CD4-positive, CD25-positive, alpha-beta regulatory T cell (primary cell): ENCODE data around the gene TTC28. TPM values are rescaled to one million over a fixed set of nuclear protein-coding genes. Genes with fewer than 3 reads are reported as not detected.

Experiments used
- ATAC-seq, 2 donors: fragments of 150-1000 bp; cut with Tn5 transposase; one replicate each; pipeline ENCODE4 v1.10.0; 2021; ENCODE audit warnings: low read depth in 2 of 2, moderate number of reproducible peaks in 2 of 2, moderate library complexity in 1 of 2
- DNase-seq, 3 donors: peaks; one replicate each; pipeline versions ENCODE4 v3.0.0 to v3.0.0-alpha.2; 2012 to 2022; ENCODE audit warnings: mixed read lengths in 1 of 3
- H3K27ac ChIP-seq: one replicate; pipeline ENCODE4 v1.7.0; 2013; ENCODE audit warnings: mild to moderate bottlenecking, low read length; ENCODE audit not compliant: insufficient read depth, poor library complexity, severe bottlenecking
- H3K27me3 ChIP-seq: one replicate; pipeline ENCODE4 v1.7.0; 2013; ENCODE audit warnings: low read length; ENCODE audit not compliant: control insufficient read depth, insufficient read depth
- H3K36me3 ChIP-seq: one replicate; pipeline ENCODE4 v1.7.0; 2013; ENCODE audit warnings: mild to moderate bottlenecking, low read length, moderate library complexity; ENCODE audit not compliant: control insufficient read depth, insufficient read depth
- H3K4me1 ChIP-seq: 2 replicates; pipeline ENCODE4 v1.7.0; 2013; ENCODE audit warnings: mild to moderate bottlenecking, low read length; ENCODE audit not compliant: insufficient read depth, control insufficient read depth, poor library complexity, severe bottlenecking
- H3K4me3 ChIP-seq: one replicate; pipeline ENCODE4 v1.7.0; 2013; ENCODE audit warnings: low read depth, mild to moderate bottlenecking, low read length, moderate library complexity
- H3K9me3 ChIP-seq, 2 experiments: 1 replicate in 1 of 2; 2 replicates in 1 of 2; pipeline ENCODE4 v1.7.0; 2013; ENCODE audit warnings: low read length in 2 of 2, mild to moderate bottlenecking in 1 of 2, moderate library complexity in 1 of 2; ENCODE audit not compliant: control insufficient read depth in 2 of 2
- H3K27ac Mint-ChIP-seq, 3 donors: one replicate each; pipeline ENCODE4 v1.8.0; 2020 to 2022; ENCODE audit warnings: mild to moderate bottlenecking in 3 of 3, mixed read lengths in 3 of 3, moderate library complexity in 2 of 3
- H3K27me3 Mint-ChIP-seq: one replicate; pipeline ENCODE4 v1.8.0; 2022; ENCODE audit warnings: mild to moderate bottlenecking, mixed read lengths
- H3K36me3 Mint-ChIP-seq: one replicate; pipeline ENCODE4 v1.8.0; 2020; ENCODE audit warnings: mixed read lengths
- H3K4me1 Mint-ChIP-seq, 4 donors: one replicate each; pipeline ENCODE4 v1.8.0; 2020 to 2022; ENCODE audit warnings: mixed read lengths in 4 of 4, mild to moderate bottlenecking in 1 of 4
- H3K4me3 Mint-ChIP-seq, 4 donors: one replicate each; pipeline ENCODE4 v1.8.0; 2020 to 2022; ENCODE audit warnings: mild to moderate bottlenecking in 4 of 4, mixed read lengths in 4 of 4, moderate library complexity in 3 of 4
- H3K9me3 Mint-ChIP-seq, 7 donors: one replicate each; pipeline ENCODE4 v1.8.0; 2020 to 2022; ENCODE audit warnings: mixed read lengths in 7 of 7, mild to moderate bottlenecking in 3 of 7, moderate library complexity in 2 of 7
- polyA plus RNA-seq, 4 donors: library from polyadenylated mRNA; unstranded; fragments of 300-500 nt; fragmentation: Illumina TruSeq; gene quantifications; one replicate each; pipeline ENCODE4 v1.2.3, GENCODE V29; 2021
- total RNA-seq: library from RNA; stranded (reverse); gene quantifications from one replicate; pipeline ENCODE4 v1.2.3, GENCODE V29; 2022

The TTC28 gene
- total and polyA plus RNA-seq, 5 donors from 2014 or later = 0.02 to 2.7 (median 0.28) TPM; not detected in 1

GRCh38 chr22:27991586-27992293 is 687.9 kb downstream of the TTC28 start:
- Mint-ChIP-seq H3K36me3 (no peaks in the 10 kb centered on the region), H3K27me3 (no peaks in the 10 kb centered on the region), H3K27ac (no peak overlapping the region), H3K9me3 (no peaks in the 10 kb centered on the region), H3K4me3 (no peak overlapping the region), H3K4me1 (peaks cover 0 to 2% (median 0%) of the 10 kb centered on the region in 4 donors)
- Histone ChIP-seq H3K4me3 (no peak overlapping the region), H3K9me3 (no peaks in the 10 kb centered on the region), H3K27me3 (no peaks in the 10 kb centered on the region), H3K4me1 (no peaks in the 10 kb centered on the region), H3K36me3 (no peaks in the 10 kb centered on the region), H3K27ac (no peak overlapping the region)
- DNase-seq = no peak
- no peak for ATAC-seq

GRCh38 chr22:27990879-27991278 is 688.8 kb downstream of the TTC28 start:
- peaks cover 4% of the 10 kb centered on the region for H3K36me3 Mint-ChIP-seq
- H3K27me3 Mint-ChIP-seq = no peaks in the 10 kb centered on the region
- no peak for ATAC-seq
- Histone ChIP-seq H3K4me1 (no peaks in the 10 kb centered on the region), H3K27ac (no peak overlapping the region), H3K27me3 (no peaks in the 10 kb centered on the region), H3K4me3 (no peak overlapping the region), H3K9me3 (no peaks in the 10 kb centered on the region), H3K36me3 (no peaks in the 10 kb centered on the region)
- no peak overlapping the region for H3K4me3 Mint-ChIP-seq
- H3K4me1 Mint-ChIP-seq = peaks cover 0 to 2% (median 0%) of the 10 kb centered on the region in 4 donors
- no peaks in the 10 kb centered on the region for H3K9me3 Mint-ChIP-seq
- H3K27ac Mint-ChIP-seq = no peak overlapping the region
- no peak for DNase-seq

GRCh38 chr22:27990451-27990840 is 689.2 kb downstream of the TTC28 start:
- no peak overlapping the region for H3K27ac Mint-ChIP-seq
- H3K27me3 ChIP-seq = no peaks in the 10 kb centered on the region
- no peak overlapping the region for H3K4me3 Mint-ChIP-seq
- no peak overlapping the region for H3K27ac ChIP-seq
- H3K36me3 Mint-ChIP-seq = peaks cover 4% of the 10 kb centered on the region
- DNase-seq = no peak
- H3K27me3 Mint-ChIP-seq = no peaks in the 10 kb centered on the region
- peaks cover 0 to 2% (median 0%) of the 10 kb centered on the region in 4 donors for H3K4me1 Mint-ChIP-seq
- ATAC-seq = no peak
- H3K9me3 ChIP-seq = no peaks in the 10 kb centered on the region
- no peaks in the 10 kb centered on the region for H3K4me1 ChIP-seq
- H3K36me3 ChIP-seq = no peaks in the 10 kb centered on the region
- no peaks in the 10 kb centered on the region for H3K9me3 Mint-ChIP-seq
- no peak overlapping the region for H3K4me3 ChIP-seq

GRCh38 chr22:27989758-27990450 is 689.7 kb downstream of the TTC28 start:
- no peak overlapping the region for H3K4me3 Mint-ChIP-seq
- H3K36me3 Mint-ChIP-seq = peaks cover 7% of the 10 kb centered on the region
- H3K4me1 Mint-ChIP-seq = peaks cover 0 to 2% (median 0%) of the 10 kb centered on the region in 4 donors
- ATAC-seq (no peak), DNase-seq (no peak)
- Histone ChIP-seq H3K4me1 (no peaks in the 10 kb centered on the region), H3K9me3 (no peaks in the 10 kb centered on the region), H3K4me3 (no peak overlapping the region), H3K36me3 (no peaks in the 10 kb centered on the region), H3K27me3 (no peaks in the 10 kb centered on the region), H3K27ac (no peak overlapping the region)
- no peaks in the 10 kb centered on the region for H3K27me3 Mint-ChIP-seq
- no peaks in the 10 kb centered on the region for H3K9me3 Mint-ChIP-seq
- H3K27ac Mint-ChIP-seq = no peak overlapping the region

GRCh38 chr22:27988704-27989103 is 690.9 kb downstream of the TTC28 start:
- DNase-seq (no peak), ATAC-seq (no peak)
- peaks cover 16% of the 10 kb centered on the region for H3K36me3 Mint-ChIP-seq
- Histone ChIP-seq H3K27ac (no peak overlapping the region), H3K36me3 (no peaks in the 10 kb centered on the region), H3K4me1 (no peaks in the 10 kb centered on the region), H3K9me3 (no peaks in the 10 kb centered on the region), H3K27me3 (no peaks in the 10 kb centered on the region), H3K4me3 (no peak overlapping the region)
- no peaks in the 10 kb centered on the region for H3K27me3 Mint-ChIP-seq
- no peak overlapping the region for H3K27ac Mint-ChIP-seq
- H3K4me1 Mint-ChIP-seq = peaks cover 0 to 2% (median under 1%) of the 10 kb centered on the region in 4 donors
- H3K9me3 Mint-ChIP-seq = no peaks in the 10 kb centered on the region
- H3K4me3 Mint-ChIP-seq = no peak overlapping the region

- ATAC-seq = no peak
- H3K27ac Mint-ChIP-seq = no peak overlapping the region
- Histone ChIP-seq H3K9me3 (no peaks in the 10 kb centered on the region), H3K27ac (no peak overlapping the region), H3K36me3 (no peaks in the 10 kb centered on the region), H3K27me3 (no peaks in the 10 kb centered on the region), H3K4me1 (no peaks in the 10 kb centered on the region), H3K4me3 (no peak overlapping the region)
- no peak overlapping the region for H3K4me3 Mint-ChIP-seq
- no peak for DNase-seq
- peaks cover 0 to 2% (median under 1%) of the 10 kb centered on the region in 4 donors for H3K4me1 Mint-ChIP-seq
- H3K27me3 Mint-ChIP-seq = no peaks in the 10 kb centered on the region
- H3K9me3 Mint-ChIP-seq = no peaks in the 10 kb centered on the region
- H3K36me3 Mint-ChIP-seq = peaks cover 24% of the 10 kb centered on the region
Observed at GRCh38 chr22:27987557-27987956, 692.1 kb downstream of the TTC28 start.

GRCh38 chr22:27986937-27987336 is 692.7 kb downstream of the TTC28 start:
- DNase-seq = no peak
- Histone ChIP-seq H3K9me3 (no peaks in the 10 kb centered on the region), H3K4me3 (no peak overlapping the region), H3K4me1 (no peaks in the 10 kb centered on the region), H3K27ac (no peak overlapping the region), H3K36me3 (no peaks in the 10 kb centered on the region), H3K27me3 (no peaks in the 10 kb centered on the region)
- H3K4me1 Mint-ChIP-seq = peaks cover 0 to 2% (median under 1%) of the 10 kb centered on the region in 4 donors
- H3K27ac Mint-ChIP-seq = no peak overlapping the region
- H3K9me3 Mint-ChIP-seq = no peaks in the 10 kb centered on the region
- no peaks in the 10 kb centered on the region for H3K27me3 Mint-ChIP-seq
- peaks cover 24% of the 10 kb centered on the region for H3K36me3 Mint-ChIP-seq
- no peak for ATAC-seq
- no peak overlapping the region for H3K4me3 Mint-ChIP-seq

GRCh38 chr22:27986459-27986858 is 693.2 kb downstream of the TTC28 start:
- Mint-ChIP-seq H3K9me3 (no peaks in the 10 kb centered on the region), H3K27me3 (no peaks in the 10 kb centered on the region), H3K4me1 (peaks cover 0 to 2% (median under 1%) of the 10 kb centered on the region in 4 donors), H3K4me3 (no peak overlapping the region), H3K36me3 (peaks cover 24% of the 10 kb centered on the region), H3K27ac (no peak overlapping the region)
- H3K36me3 ChIP-seq = no peaks in the 10 kb centered on the region
- H3K9me3 ChIP-seq = no peaks in the 10 kb centered on the region
- no peak overlapping the region for H3K27ac ChIP-seq
- DNase-seq (no peak), ATAC-seq (no peak)
- no peak overlapping the region for H3K4me3 ChIP-seq
- H3K4me1 ChIP-seq = no peaks in the 10 kb centered on the region
- H3K27me3 ChIP-seq = no peaks in the 10 kb centered on the region
